NK-92 treated with Interleukin-12 subunit alpha and Interleukin-12 subunit beta, amount 100 ng/mL, for 24 hours (cell line): ENCODE data around the gene PNMT.
A peak's percentile ranks its signal among the peaks of the same experiment; 100 is the strongest.
"Not testable (repeated sequence)": the region's sequence is repeated elsewhere in the genome, so short reads cannot be mapped to it uniquely, and the experiment has no call there.

Experiments
- DNase-seq: peaks from one replicate; lab custom pipeline; 2025; lab: John Stamatoyannopoulos, UW

Gene PNMT

DNA sequence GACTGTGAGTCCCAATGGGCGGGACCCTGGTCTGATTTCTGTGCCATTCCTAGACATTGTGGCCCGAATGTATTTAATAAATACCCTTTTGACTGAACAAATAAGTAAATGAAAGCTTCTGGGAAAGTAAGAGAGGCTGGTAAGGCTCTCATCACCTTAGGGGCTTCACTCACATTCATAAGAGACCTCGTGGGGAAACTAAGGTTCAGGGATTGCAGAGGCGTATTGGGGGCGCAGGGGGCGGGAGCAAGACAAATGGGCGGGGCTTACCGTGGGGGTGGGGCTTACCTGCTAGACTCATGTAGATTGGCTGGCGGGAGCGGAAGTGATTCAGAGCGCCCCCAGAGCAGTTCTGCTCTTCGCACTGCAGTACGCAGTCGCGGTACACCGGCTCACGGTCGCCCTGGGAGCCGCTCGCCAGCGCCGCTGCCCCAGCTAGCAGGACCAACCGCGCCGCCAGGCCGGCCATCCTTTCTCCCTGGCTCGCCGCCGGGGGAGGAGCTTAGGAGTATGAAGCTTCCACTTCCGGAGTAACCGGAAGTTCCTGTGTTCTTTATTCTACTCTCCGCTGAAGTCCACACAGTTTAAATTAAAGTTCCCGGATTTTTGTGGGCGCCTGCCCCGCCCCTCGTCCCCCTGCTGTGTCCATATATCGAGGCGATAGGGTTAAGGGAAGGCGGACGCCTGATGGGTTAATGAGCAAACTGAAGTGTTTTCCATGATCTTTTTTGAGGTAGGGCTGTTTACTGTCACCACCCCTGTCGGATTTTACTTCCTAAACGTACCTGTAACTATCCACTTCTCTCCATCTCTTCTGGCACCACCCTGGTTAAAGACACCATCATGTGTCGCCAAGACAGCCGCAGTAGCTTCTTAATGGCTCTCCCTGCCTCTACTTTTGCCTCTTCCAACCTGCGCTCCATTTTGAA, 19.6 kb downstream of the PNMT start, which contains the start of gene PGAP3:
TSS of gene PGAP3 (minus strand) at position 512 of the 929 bp plus-strand sequence. CDS start at position 469, 43 bp downstream.
- DNase-seq, result peak; percentile 92

DNA sequence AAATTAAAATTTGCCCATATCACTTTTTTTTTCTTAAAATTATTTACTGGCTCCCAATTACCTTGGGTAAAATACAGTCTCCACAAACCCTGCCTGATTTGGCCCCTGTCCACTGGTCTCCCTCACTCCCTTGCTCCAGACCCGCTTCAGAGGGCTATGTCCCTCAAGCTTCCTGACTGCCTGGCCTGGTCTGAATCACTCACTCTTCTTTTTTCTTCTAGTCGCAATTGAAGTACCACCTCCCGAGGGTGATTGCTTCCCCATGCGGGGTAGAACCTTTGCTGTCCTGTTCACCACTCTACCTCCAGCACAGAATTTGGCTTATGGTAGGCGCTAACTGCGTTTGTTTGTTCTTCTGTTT, 20.2 kb downstream of the PNMT start:
- no peak for DNase-seq

DNA sequence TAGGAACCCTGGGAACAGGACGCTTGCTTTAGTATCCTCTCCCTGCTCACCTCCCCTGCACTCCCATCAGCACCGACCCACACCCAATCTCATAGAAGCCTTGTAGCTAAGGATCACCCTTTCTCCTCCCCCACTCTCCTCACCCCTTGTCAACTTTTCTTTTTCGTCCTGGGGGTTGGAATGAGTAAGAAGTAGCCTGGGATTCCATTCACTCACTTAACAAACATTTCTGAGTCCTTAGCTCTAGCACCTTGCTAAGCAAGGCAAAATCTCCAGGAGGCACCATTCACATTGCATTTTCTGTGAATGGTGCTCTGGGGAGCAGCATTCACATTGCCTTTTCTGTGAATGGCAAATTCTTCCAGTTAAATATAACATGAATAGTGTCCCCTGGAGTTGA, 20.7 kb downstream of the PNMT start:
- no peak for DNase-seq

DNA sequence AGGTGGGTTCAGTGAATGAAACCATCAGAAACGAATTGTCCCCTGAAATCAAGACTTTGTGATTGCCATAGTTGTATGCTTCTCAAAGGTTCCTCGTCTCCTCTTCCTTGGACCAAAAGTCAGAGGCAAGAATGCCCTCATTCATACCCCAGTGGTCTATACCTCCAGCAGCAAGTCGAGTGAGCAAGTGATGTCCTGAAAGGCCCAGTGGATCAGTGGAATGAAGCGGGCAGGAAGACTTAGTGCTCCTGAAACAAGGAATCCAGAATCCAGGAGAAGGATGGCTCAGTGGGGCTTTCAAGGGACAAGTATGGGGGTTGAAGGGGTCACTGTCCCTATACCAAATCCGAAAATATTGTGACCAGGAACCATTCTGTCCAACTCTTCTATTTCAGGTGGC, 26.3 kb downstream of the PNMT start:
- DNase-seq, result no peak

DNA sequence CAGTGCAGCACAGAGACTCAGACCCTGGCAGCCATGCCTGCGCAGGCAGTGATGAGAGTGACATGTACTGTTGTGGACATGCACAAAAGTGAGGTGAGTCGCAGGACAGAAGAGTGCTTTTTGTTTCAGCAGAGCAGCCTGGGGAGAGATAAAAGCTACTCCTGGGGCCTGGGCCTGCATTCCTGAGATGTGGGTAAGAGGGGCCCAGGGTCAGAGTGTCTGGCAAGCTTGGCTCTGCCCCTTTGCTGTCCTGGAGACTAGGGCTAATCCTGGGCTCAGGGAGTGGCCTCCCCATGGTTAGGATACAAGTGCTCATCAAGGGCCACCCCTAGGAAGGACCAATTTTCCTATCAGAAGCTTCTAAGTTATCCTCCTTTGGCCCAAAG, 26.8 kb downstream of the PNMT start:
- no peak for DNase-seq

DNA sequence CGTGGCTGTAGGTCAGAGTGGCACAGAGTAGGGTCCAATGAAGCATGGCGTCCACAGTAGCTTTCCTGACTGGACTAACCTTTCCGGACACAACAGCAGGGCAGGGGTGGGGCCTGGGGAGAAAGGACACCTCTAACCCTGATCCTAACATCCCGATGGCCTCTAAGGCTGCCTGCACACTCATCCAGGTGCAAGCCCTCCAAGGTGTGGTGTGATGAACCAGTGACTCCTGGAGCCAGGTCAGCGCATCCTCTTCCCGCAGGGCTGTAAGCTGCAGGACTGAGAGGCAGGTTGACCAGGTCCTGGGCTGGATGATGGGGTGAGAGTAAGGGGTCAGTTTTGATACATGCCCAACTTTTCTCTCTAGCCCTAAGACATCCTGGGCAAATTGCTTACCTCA, 28.5 kb downstream of the PNMT start:
- no peak for DNase-seq

DNA sequence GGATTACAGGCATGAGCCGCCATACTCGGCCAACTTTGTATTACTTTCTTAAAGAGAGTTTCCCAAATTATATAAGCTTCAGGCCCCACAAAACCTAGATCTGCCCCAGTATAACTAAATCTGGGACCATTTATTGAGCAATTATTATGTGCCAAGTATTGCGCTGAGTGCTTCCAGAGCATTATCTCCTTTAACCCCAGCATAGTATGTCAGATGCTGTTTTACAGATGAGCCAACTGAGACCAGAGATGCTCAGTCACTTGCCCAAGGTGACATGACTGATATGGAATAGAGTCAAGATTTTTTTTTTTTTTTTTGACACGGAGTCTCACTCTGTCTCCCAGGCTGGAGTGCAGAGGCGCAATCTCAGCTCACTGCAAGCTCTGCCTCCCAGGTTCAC, 29.7 kb downstream of the PNMT start:
- no peak for DNase-seq

DNA sequence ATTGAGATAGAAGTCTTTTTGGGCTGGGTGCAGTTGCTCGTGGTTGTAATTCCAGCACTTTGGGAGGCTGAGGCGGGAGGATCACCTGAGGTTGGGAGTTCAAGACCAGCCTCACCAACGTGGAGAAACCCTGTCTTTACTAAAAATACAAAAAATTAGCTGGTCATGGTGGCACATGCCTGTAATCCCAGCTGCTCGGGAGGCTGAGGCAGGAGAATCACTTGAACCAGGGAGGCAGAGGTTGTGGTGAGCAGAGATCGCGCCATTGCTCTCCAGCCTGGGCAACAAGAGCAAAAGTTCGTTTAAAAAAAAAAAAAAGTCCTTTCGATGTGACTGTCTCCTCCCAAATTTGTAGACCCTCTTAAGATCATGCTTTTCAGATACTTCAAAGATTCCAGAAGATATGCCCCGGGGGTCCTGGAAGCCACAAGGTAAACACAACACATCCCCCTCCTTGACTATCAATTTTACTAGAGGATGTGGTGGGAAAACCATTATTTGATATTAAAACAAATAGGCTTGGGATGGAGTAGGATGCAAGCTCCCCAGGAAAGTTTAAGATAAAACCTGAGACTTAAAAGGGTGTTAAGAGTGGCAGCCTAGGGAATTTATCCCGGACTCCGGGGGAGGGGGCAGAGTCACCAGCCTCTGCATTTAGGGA, 31.0 kb downstream of the PNMT start:
- not testable (repeated sequence) for DNase-seq

DNA sequence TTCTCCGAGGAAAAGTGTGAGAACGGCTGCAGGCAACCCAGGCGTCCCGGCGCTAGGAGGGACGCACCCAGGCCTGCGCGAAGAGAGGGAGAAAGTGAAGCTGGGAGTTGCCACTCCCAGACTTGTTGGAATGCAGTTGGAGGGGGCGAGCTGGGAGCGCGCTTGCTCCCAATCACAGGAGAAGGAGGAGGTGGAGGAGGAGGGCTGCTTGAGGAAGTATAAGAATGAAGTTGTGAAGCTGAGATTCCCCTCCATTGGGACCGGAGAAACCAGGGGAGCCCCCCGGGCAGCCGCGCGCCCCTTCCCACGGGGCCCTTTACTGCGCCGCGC, 31.5 kb downstream of the PNMT start, which contains the start of gene ERBB2:
TSS of gene ERBB2 (plus strand) at position 247 of the 330 bp plus-strand sequence. CDS start 175 bp downstream, outside the sequence.
- DNase-seq, result no peak

DNA sequence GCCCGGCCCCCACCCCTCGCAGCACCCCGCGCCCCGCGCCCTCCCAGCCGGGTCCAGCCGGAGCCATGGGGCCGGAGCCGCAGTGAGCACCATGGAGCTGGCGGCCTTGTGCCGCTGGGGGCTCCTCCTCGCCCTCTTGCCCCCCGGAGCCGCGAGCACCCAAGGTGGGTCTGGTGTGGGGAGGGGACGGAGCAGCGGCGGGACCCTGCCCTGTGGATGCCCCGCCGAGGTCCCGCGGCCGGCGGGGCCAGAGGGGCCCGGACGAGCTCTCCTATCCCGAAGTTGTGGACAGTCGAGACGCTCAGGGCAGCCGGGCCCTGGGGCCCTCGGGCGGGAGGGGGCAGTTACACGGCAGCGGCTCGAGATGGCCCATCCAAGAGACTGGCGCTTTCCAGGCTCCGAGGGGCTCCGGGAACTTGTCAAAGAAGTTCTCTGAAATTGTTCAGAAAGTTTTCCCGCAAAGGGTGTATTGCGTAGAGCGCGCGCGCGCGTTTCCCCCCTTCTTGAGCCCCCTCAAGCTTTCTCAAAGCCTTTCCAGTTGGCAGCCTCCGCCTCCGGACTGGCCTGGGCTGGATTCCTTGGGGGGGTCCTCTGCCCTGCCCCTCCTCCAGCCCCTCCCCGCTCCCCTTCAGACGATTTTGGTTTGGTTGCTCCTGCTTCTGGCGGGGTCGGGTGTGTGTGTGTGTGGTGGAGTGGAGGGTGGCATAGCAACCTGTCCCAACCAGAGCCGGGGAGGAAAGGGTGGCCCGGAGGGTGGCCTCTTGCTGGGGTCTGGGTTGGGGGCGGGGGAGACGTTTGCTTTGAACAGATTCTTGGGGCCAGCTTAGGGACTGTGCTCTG, 32.1 kb downstream of the PNMT start:
- DNase-seq, result no peak

DNA sequence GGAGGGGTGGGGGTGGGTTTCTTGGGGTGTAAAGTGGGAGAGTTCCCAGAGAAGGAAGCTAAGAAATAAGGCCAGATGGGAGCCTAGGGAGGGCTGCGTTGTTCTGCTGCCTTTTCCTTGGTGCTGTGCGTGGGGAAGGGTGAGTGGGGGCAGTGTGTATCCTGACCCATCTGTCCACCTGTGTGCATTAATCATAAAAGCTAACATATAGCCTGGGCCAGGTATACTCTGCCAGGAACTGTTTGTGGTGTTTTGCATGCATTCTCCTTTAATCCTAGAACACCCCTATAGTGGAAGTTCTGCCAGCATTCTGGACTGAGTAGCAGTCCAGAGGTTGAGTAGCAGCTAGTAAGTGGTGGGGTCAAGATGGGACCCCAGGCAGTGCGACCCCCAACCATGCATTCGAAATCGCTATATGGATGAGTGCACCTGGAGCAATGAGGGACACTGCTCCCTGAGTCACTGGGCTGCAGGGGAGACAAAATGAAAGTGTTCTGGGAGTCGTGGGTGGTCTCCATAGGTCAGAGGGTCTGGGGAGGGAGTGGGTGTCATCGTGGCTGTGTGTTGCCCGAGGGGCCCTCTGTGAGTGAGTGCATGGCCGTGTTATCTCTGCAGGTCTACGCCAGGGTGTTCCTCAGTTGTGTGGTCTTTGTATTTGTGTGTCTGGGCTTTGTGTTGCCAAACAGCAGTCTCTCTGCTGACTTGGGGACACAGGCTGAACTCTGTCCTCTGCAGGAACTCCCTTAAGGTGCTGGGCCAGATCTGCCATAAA, 32.9 kb downstream of the PNMT start:
- DNase-seq, result no peak

DNA sequence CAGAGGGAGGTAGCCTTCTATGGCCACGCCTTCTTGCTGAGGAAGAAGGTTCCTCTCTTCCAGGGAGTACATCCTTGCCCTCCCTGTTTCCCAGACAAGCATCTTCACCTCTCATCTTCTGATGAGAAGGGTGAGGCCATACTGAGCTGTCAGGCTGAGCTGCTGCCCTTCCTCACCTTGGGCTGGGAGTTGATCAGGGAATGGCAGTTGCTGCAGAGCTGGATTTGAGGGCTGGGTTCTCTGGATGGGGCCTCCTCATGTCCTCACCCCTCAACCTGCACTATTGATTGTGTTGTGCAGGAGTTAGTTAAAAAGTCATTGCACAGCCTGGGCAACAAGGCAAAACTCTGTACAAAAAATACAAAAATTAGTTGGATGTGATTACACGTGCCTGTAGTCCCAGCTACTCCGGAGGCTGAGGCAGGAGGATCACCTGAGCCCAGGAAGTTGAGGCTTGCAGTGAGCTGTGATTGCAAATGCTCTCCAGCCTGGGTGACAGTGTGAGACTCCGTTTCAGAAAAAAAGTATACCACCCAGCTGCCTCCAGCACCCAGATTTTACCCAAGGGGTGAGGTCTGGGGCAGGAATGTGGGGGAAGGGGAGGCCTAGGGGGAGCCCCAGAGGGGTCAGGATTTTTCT, 33.6 kb downstream of the PNMT start:
- DNase-seq, result no peak

DNA sequence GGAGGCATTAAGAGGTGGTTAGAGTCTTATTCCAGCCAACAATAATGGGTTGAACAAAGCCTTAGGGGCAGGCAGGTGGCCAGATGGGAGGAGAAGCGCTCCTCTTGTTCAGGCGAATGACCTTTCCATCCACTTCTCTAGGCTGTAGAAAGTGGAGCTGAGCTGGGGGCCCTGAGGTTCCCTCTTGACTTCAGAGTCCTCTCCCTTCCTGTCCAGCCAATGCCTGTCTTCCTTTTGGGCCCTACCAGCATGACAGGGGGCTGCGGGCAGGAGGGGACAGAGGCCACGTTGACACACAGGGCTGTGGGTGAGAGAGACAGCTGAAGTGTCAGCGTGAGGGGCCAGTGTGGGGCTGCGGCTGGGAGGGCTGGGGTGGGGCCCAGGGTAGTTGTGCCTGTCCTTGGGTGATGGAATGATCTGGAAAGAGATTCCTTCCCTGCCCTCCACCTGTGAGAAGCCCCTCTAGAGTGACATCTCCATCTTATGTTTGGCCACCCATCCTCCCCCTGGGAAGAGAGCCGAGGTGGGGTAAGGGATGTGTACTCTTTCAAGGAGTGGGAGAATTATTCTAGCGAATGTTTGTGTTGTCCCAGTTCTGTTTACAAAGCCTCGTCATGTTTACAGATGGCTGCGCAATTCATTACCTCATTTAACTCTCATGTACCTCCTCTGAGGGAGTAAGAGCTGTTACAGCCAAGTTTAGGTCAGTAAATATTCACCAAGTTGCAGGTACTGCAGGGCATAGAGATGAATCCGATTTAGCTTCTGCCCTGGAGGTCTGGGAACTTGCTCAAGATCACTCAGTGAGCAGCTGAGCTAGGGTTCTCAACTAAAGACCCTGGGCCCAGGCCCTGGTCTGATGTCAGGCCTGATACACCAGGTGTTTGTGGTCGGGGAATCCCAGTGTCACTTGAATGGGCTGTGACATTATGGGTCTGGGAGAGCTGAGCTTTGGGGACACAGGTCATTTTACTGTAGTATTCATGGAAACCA, 34.9 kb downstream of the PNMT start:
- DNase-seq, result no peak

DNA sequence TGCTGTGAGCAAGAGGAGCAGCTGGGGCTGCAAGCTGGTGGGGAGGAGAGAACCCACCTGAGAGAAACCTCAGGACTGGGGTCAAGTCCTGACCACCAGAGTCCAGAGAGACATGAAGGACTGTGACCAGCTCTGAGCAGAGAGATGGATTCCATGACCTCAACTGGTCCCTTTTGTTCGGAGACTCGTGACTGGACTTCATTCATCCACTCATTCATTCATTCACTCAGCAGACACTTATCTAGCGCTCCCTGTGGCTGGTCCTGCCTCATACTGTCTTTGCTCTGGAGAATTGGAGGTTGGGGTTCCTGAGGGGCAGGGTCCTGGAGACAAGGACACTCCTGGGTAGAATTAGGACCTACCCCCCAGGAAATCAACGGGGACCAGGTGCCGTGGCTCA, 35.7 kb downstream of the PNMT start:
- DNase-seq, result no peak

DNA sequence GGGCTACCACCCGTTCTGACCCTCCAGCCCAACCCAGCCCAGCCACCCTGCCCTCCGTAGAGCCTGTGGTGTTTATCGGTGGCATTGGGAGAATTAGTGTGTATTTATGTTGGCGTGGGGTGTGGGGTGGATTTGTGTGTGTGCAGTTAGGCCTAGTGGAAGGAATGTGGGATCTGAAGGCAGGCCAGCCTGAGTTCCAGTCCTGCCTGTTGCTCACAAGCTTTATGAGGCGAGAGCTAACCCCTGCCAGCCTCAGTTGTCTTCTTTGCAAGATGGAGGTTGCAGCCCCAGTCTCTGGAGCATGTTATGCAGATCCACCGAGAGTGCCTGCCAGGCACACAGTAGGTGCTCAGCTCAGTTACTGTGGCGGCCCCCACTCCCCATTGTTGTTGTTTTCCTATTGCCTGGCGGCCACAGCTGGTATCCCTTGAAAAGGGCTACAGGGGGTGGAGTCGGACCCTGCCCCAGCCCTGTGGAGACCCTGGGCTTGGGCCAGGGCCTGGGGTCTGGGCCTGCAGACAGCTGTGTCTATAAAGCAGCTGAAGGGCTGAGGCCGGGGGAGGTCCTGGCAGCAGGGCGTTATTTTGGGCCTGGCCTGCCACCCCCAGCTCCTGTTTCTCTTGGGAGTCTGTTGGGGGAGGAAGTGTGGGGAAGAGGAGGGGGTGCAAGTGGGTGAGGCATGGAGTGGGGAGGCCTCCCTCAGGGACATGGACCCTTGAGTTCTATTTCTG, 36.7 kb downstream of the PNMT start:
- DNase-seq, result no peak

DNA sequence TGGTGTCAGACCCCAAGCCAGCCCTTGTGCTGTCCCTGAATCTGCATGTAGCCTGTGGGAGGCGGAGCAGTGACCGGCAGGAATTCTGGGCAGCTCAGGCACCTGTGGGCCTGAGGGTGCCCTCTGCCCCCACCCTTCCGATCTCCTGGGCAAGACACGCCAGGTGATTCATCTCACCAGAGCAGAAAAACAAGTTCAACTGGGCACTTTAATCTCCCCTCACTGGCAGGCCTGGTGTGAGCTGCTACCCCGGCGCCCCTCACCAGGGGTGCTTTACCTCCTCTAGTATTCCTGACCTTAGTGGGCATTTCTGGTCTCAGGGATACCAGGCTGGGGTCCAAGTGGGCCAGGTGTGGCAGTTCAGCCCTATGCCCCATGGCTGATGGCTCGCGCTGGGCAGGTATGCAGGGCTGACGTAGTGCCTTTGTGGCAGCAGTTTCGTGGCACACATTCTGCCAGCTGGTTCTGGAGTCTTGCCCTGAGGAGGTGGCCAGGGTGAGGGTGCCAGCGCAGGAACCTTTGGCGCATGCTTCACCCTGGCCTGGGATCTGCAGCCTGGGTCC, 37.6 kb downstream of the PNMT start:
- no peak for DNase-seq

DNA sequence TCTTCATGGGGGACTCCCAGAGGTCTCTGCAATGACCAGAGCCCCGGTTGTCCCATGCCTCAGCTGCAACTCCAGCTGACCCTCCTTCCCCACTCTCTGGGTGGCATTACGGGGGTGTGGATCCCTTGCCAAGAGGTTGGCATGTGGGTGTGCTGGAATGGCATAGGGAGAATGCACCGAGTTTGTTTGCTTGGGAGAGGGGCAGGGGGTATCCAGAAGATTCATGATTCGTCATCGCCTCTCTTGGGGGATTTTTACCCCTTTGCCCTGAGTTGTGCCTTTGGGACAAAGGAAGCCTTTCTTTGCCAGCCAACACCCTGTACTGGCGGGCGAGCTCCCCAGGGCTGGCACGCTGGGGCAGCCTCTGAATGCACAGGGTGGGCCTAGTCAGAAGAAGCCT, 38.1 kb downstream of the PNMT start:
- no peak for DNase-seq

DNA sequence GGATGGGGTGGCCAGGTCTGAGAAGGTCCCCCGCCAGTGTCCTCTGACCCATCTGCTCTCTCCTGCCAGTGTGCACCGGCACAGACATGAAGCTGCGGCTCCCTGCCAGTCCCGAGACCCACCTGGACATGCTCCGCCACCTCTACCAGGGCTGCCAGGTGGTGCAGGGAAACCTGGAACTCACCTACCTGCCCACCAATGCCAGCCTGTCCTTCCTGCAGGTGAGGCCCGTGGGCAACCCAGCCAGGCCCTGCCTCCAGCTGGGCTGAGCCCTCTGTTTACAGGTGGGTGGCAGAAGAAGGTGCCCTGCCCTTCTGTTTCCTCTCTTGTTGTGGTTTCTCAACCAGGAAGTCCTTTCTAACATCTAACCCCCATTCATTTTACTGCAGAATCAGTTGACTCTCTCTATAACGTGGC, 38.7 kb downstream of the PNMT start:
- no peak for DNase-seq
